Loucy (cell line): ENCODE results near the gene MAP2K1.

Source experiments
- EZH2phosphoT487 ChIP-seq: fragments of 200-600 bp; IDR thresholded peaks from 2 replicates; pipeline ENCODE4 v1.6.1; 2018; ENCODE audit warnings: antibody characterized with exemption, mild to moderate bottlenecking, moderate library complexity, borderline replicate concordance
- TF ChIP-seq, protein P1 (sequence below): fragments of 200-600 bp; sonication (generic); conservative IDR thresholded peaks from 2 replicates; pipeline ENCODE4 v1.5.1; 2014; ENCODE audit warnings: mild to moderate bottlenecking, antibody characterized with exemption, low read length

- TF ChIP-seq, protein P1, sequence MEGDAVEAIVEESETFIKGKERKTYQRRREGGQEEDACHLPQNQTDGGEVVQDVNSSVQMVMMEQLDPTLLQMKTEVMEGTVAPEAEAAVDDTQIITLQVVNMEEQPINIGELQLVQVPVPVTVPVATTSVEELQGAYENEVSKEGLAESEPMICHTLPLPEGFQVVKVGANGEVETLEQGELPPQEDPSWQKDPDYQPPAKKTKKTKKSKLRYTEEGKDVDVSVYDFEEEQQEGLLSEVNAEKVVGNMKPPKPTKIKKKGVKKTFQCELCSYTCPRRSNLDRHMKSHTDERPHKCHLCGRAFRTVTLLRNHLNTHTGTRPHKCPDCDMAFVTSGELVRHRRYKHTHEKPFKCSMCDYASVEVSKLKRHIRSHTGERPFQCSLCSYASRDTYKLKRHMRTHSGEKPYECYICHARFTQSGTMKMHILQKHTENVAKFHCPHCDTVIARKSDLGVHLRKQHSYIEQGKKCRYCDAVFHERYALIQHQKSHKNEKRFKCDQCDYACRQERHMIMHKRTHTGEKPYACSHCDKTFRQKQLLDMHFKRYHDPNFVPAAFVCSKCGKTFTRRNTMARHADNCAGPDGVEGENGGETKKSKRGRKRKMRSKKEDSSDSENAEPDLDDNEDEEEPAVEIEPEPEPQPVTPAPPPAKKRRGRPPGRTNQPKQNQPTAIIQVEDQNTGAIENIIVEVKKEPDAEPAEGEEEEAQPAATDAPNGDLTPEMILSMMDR = no peak; the same call in none of the 2 replicates
- no peak for TF ChIP-seq EZH2phosphoT487
Observed at GRCh38 chr15:66388043-66388363, 1.3 kb downstream of the MAP2K1 start.
